Measurements from ENCODE around the gene C6orf52.

The C6orf52 gene

GRCh38 chr6:10733151-10733715, 38.8 kb upstream of the C6orf52 start:
- no peak for TF ChIP-seq CTCF (IDR thresholded peaks at IDR 0.05; ENCODE audit: low read depth, low read length)
- no peak overlapping the region for H3K4me3 ChIP-seq (ENCODE audit: low read depth, low read length)

- no peak for TF ChIP-seq CTCF (IDR thresholded peaks at IDR 0.05; ENCODE audit: low read depth, low read length)
These were observed 35.8 kb upstream of the C6orf52 start for GRCh38 chr6:10730254-10730653.

GRCh38 chr6:10725716-10726115, 31.3 kb upstream of the C6orf52 start:
- no peak for TF ChIP-seq CTCF (IDR thresholded peaks at IDR 0.05; ENCODE audit: low read depth, low read length)
- H3K4me3 ChIP-seq (ENCODE audit: low read depth, low read length): no peak overlapping the region

More at GRCh38 chr6:10730254-10730653, 35.8 kb upstream of the C6orf52 start:
- no peak overlapping the region for H3K4me3 ChIP-seq (ENCODE audit: low read depth, low read length)

GRCh38 chr6:10725044-10725443, 30.6 kb upstream of the C6orf52 start:
- no peak overlapping the region for H3K4me3 ChIP-seq (ENCODE audit: low read depth, low read length)

GRCh38 chr6:10723567-10723881, 29.1 kb upstream of the C6orf52 start:
- peak overlapping the region; percentile 82 for H3K4me3 ChIP-seq (ENCODE audit: low read depth, low read length)
- TF ChIP-seq CTCF (IDR thresholded peaks at IDR 0.05; ENCODE audit: low read depth, low read length): no peak

More at GRCh38 chr6:10725044-10725443, 30.6 kb upstream of the C6orf52 start:
- TF ChIP-seq CTCF (IDR thresholded peaks at IDR 0.05; ENCODE audit: low read depth, low read length): no peak

GRCh38 chr6:10722820-10723566, 28.6 kb upstream of the C6orf52 start, which contains the start of gene TMEM14C:
TMEM14C (plus strand) TSS chr6:10723070; CDS start chr6:10724614, 1,544 bp downstream.
- peak within 1 kb of the TSS; percentile 82 for H3K4me3 ChIP-seq (ENCODE audit: low read depth, low read length)
- no peak for TF ChIP-seq CTCF (IDR thresholded peaks at IDR 0.05; ENCODE audit: low read depth, low read length)

GRCh38 chr6:10722570-10722819, 28.1 kb upstream of the C6orf52 start:
- H3K4me3 ChIP-seq (ENCODE audit: low read depth, low read length): peak overlapping the region; percentile 82
- no peak for TF ChIP-seq CTCF (IDR thresholded peaks at IDR 0.05; ENCODE audit: low read depth, low read length)

Measured in WI38 (cell line).